Mesenchymal stem cell (in vitro differentiated cells and primary cell): Measurements from ENCODE around the gene ZNF512.

Source experiments
- DNase-seq: peaks from one replicate; pipeline ENCODE4 v3.0.0-alpha.2; 2013
- H2AFZ ChIP-seq: one replicate; pipeline ENCODE4 v1.6.1; 2013; ENCODE audit warnings: low read depth, mild to moderate bottlenecking, control low read depth, inconsistent platforms, low read length, moderate library complexity
- H2AK5ac ChIP-seq: 2 replicates; pipeline ENCODE4 v1.6.1; 2013; ENCODE audit warnings: low read length, moderate library complexity, mild to moderate bottlenecking, inconsistent platforms; ENCODE audit not compliant: severe bottlenecking
- H2BK120ac ChIP-seq: one replicate; pipeline ENCODE4 v1.6.1; 2013; ENCODE audit warnings: low read depth, mild to moderate bottlenecking, inconsistent platforms, low read length, moderate library complexity
- H2BK12ac ChIP-seq, 2 experiments: one replicate each; pipeline ENCODE4 v1.6.1; 2013; ENCODE audit warnings: inconsistent platforms in 2 of 2, low read length in 2 of 2, mild to moderate bottlenecking in 2 of 2, moderate library complexity in 2 of 2, control low read depth in 1 of 2
- H2BK15ac ChIP-seq: one replicate; pipeline ENCODE4 v1.6.1; 2013; ENCODE audit warnings: mild to moderate bottlenecking, low read depth, inconsistent platforms; ENCODE audit not compliant: poor library complexity, severe bottlenecking
- H2BK5ac ChIP-seq: 2 replicates; pipeline ENCODE4 v1.6.1; 2013; ENCODE audit warnings: low read depth, mild to moderate bottlenecking, low read length, control low read depth, inconsistent platforms; ENCODE audit not compliant: poor library complexity, severe bottlenecking
- H3K14ac ChIP-seq, 2 experiments: one replicate each; pipeline ENCODE4 v1.6.1; 2013; ENCODE audit warnings: inconsistent platforms in 2 of 2, low read length in 2 of 2, control low read depth in 1 of 2, mild to moderate bottlenecking in 1 of 2, moderate library complexity in 1 of 2
- H3K18ac ChIP-seq, 2 experiments: one replicate each; pipeline ENCODE4 v1.6.1; 2013; ENCODE audit warnings: inconsistent platforms in 2 of 2, low read length in 2 of 2, control low read depth in 1 of 2, low read depth in 1 of 2, mild to moderate bottlenecking in 1 of 2
- H3K23ac ChIP-seq, 2 experiments: one replicate each; pipeline ENCODE4 v1.6.1; 2013; ENCODE audit warnings: inconsistent platforms in 2 of 2, low read length in 2 of 2, mild to moderate bottlenecking in 2 of 2, moderate library complexity in 2 of 2, control low read depth in 1 of 2
- H3K27ac ChIP-seq: 2 replicates; pipeline ENCODE4 v1.5.1; 2013; ENCODE audit warnings: mild to moderate bottlenecking, moderate library complexity, low read length, control low read depth, inconsistent platforms; ENCODE audit not compliant: poor library complexity, severe bottlenecking
- H3K27me3 ChIP-seq, 2 experiments: 2 replicates each; pipeline versions ENCODE4 v1.6.1 to v1.7.0; 2013; ENCODE audit warnings: low read length in 2 of 2, mild to moderate bottlenecking in 2 of 2, moderate library complexity in 2 of 2, control low read depth in 1 of 2, inconsistent platforms in 1 of 2; ENCODE audit not compliant: control insufficient read depth in 1 of 2, insufficient read depth in 1 of 2
- H3K36me3 ChIP-seq, 2 experiments: 2 replicates each; pipeline versions ENCODE4 v1.6.1 to v1.7.0; 2013; ENCODE audit warnings: low read length in 2 of 2, control low read depth in 1 of 2, inconsistent platforms in 1 of 2, low read depth in 1 of 2, mild to moderate bottlenecking in 1 of 2; ENCODE audit not compliant: insufficient read depth in 2 of 2, control insufficient read depth in 1 of 2
- H3K4ac ChIP-seq, 2 experiments: one replicate each; pipeline ENCODE4 v1.6.1; 2013; ENCODE audit warnings: inconsistent platforms in 2 of 2, low read length in 2 of 2, mild to moderate bottlenecking in 2 of 2, moderate library complexity in 2 of 2, control low read depth in 1 of 2, low read depth in 1 of 2
- H3K4me1 ChIP-seq: 2 replicates; pipeline ENCODE4 v1.6.1; 2013; ENCODE audit warnings: low read depth, low read length, control low read depth; ENCODE audit not compliant: control insufficient read depth, insufficient read depth
- H3K4me2 ChIP-seq: 2 replicates; pipeline ENCODE4 v1.6.1; 2013; ENCODE audit warnings: low read length, mild to moderate bottlenecking, inconsistent platforms; ENCODE audit not compliant: poor library complexity, severe bottlenecking
- H3K4me3 ChIP-seq, 2 experiments: 2 replicates each; pipeline versions ENCODE4 v1.5.1 to v1.7.0; 2013; ENCODE audit warnings: low read length in 2 of 2, mild to moderate bottlenecking in 2 of 2, control low read depth in 1 of 2, low read depth in 1 of 2; ENCODE audit not compliant: insufficient read depth in 1 of 2
- H3K79me1 ChIP-seq: replicated peaks from 2 replicates; pipeline ENCODE4 v1.6.1; 2013; ENCODE audit warnings: mild to moderate bottlenecking, control low read depth, low read length, inconsistent platforms; ENCODE audit not compliant: poor library complexity, severe bottlenecking
- H3K9ac ChIP-seq: 2 replicates; pipeline ENCODE4 v1.7.0; 2013; ENCODE audit warnings: mild to moderate bottlenecking, low read length, moderate library complexity
- H3K9me3 ChIP-seq: 2 replicates; pipeline ENCODE4 v1.7.0; 2013; ENCODE audit warnings: mild to moderate bottlenecking, low read length; ENCODE audit not compliant: control insufficient read depth
- H4K8ac ChIP-seq: one replicate; pipeline ENCODE4 v1.6.1; 2013; ENCODE audit warnings: inconsistent platforms, mild to moderate bottlenecking, low read length, moderate library complexity
- H4K91ac ChIP-seq: one replicate; pipeline ENCODE4 v1.6.1; 2013; ENCODE audit warnings: mild to moderate bottlenecking, low read length, inconsistent platforms
- WGBS: methylation state at CpG from one replicate; pipeline ENCODE4 v1.1.7; 2013; ENCODE audit warnings: mixed read lengths; 5-methylcytosine and 5-hydroxymethylcytosine counted together

The ZNF512 gene

GRCh38 chr2:27652790-27653189 is 69.9 kb downstream of the ZNF512 start:
- Histone ChIP-seq H2BK15ac (no peak overlapping the region), H2AFZ (no peak overlapping the region), H3K14ac (no peak overlapping the region), H3K4me1 (peaks cover 2% of the 10 kb centered on the region), H4K91ac (no peak overlapping the region), H4K8ac (no peak overlapping the region), H3K9me3 (no peaks in the 10 kb centered on the region), H3K27ac (no peak overlapping the region), H3K27me3 (no peaks in the 10 kb centered on the region), H3K36me3 (peaks cover 16 to 95% of the 10 kb centered on the region in 2 experiments), H3K4ac (no peak overlapping the region), H2AK5ac (no peak overlapping the region), H2BK12ac (no peak overlapping the region), H2BK5ac (no peak overlapping the region), H3K18ac (no peak overlapping the region), H3K79me1 (peaks cover 15% of the 10 kb centered on the region), H3K23ac (no peak overlapping the region), H3K4me2 (no peak overlapping the region), H3K4me3 (no peak overlapping the region), H3K9ac (no peak overlapping the region), H2BK120ac (no peak overlapping the region)
- no peak for DNase-seq
- WGBS: 100% methylated on average over 1 of the region's 1 CpG

GRCh38 chr2:27653397-27653796 is 70.6 kb downstream of the ZNF512 start:
- Histone ChIP-seq H3K23ac (no peak overlapping the region), H2BK12ac (no peak overlapping the region), H3K36me3 (peaks cover 15 to 94% of the 10 kb centered on the region in 2 experiments), H3K18ac (no peak overlapping the region), H2AFZ (no peak overlapping the region), H3K9me3 (no peaks in the 10 kb centered on the region), H4K8ac (no peak overlapping the region), H2BK5ac (no peak overlapping the region), H3K4me3 (no peak overlapping the region), H3K14ac (no peak overlapping the region), H2BK120ac (no peak overlapping the region), H3K79me1 (peaks cover 15% of the 10 kb centered on the region), H2BK15ac (no peak overlapping the region), H4K91ac (no peak overlapping the region), H3K9ac (no peak overlapping the region), H3K4me1 (peaks cover 2% of the 10 kb centered on the region), H3K4ac (no peak overlapping the region), H3K27ac (no peak overlapping the region), H3K27me3 (no peaks in the 10 kb centered on the region), H2AK5ac (no peak overlapping the region), H3K4me2 (no peak overlapping the region)
- no peak for DNase-seq
- WGBS: 66% methylated on average over 2 of the region's 2 CpGs

- H2BK15ac ChIP-seq: no peak overlapping the region
- H3K79me1 ChIP-seq: peaks cover 15% of the 10 kb centered on the region
- no peak overlapping the region for H3K23ac ChIP-seq
- H2AFZ ChIP-seq: no peak overlapping the region
- H3K4me2 ChIP-seq: no peak overlapping the region
- H4K8ac ChIP-seq: no peak overlapping the region
- peaks cover 11 to 95% of the 10 kb centered on the region in 2 experiments for H3K36me3 ChIP-seq
- H2BK12ac ChIP-seq: no peak overlapping the region
- no peak overlapping the region for H2BK5ac ChIP-seq
- H3K27me3 ChIP-seq: no peaks in the 10 kb centered on the region
- no peak overlapping the region for H2BK120ac ChIP-seq
- no peak overlapping the region for H3K4me3 ChIP-seq
- DNase-seq: no peak
- WGBS: 96% methylated on average over 6 of the region's 7 CpGs
- no peak overlapping the region for H2AK5ac ChIP-seq
- no peak overlapping the region for H4K91ac ChIP-seq
- H3K14ac ChIP-seq: no peak overlapping the region
- no peak overlapping the region for H3K9ac ChIP-seq
- peaks cover 2% of the 10 kb centered on the region for H3K4me1 ChIP-seq
- H3K27ac ChIP-seq: no peak overlapping the region
- no peaks in the 10 kb centered on the region for H3K9me3 ChIP-seq
- H3K4ac ChIP-seq: no peak overlapping the region
- no peak overlapping the region for H3K18ac ChIP-seq
Observed at GRCh38 chr2:27655155-27655951, 72.5 kb downstream of the ZNF512 start.

- Histone ChIP-seq H2BK5ac (no peak overlapping the region), H3K14ac (no peak overlapping the region), H4K91ac (no peak overlapping the region), H3K27me3 (no peaks in the 10 kb centered on the region), H3K18ac (no peak overlapping the region), H3K79me1 (peaks cover 20% of the 10 kb centered on the region), H2BK12ac (no peak overlapping the region), H4K8ac (no peak overlapping the region), H2AFZ (no peak overlapping the region), H2AK5ac (no peak overlapping the region), H3K23ac (no peak overlapping the region), H3K4ac (no peak overlapping the region), H3K36me3 (peaks cover 13 to 61% of the 10 kb centered on the region in 2 experiments), H3K9ac (no peak overlapping the region), H3K4me2 (no peak overlapping the region), H3K27ac (no peak overlapping the region), H3K9me3 (no peaks in the 10 kb centered on the region), H2BK15ac (no peak overlapping the region), H3K4me3 (no peak overlapping the region), H3K4me1 (peaks cover 5% of the 10 kb centered on the region), H2BK120ac (no peak overlapping the region)
- DNase-seq: no peak
- WGBS: 94% methylated on average over 1 of the region's 1 CpG
Observed at GRCh38 chr2:27661371-27661770, 78.5 kb downstream of the ZNF512 start.
